Upper lobe of left lung (tissue), 6 donors: Measurements from ENCODE around the gene WASF2. TPM values are rescaled to one million over a fixed set of nuclear protein-coding genes. Genes with fewer than 3 reads are reported as not detected.
A peak's percentile ranks its signal among the peaks of the same experiment; 100 is the strongest.
"Not testable (repeated sequence)": the region's sequence is repeated elsewhere in the genome, so short reads cannot be mapped to it uniquely, and the experiment has no call there.

ENCODE experiments used
- ATAC-seq, 2 donors: fragments of 200-7000 bp; cut with Tn5 transposase; one replicate each; pipeline ENCODE4 v1.9.1; 2022; ENCODE audit warnings: mild to moderate bottlenecking in 2 of 2, moderate library complexity in 2 of 2; ENCODE audit not compliant: low FRiP score in 2 of 2
- DNase-seq, 2 donors: peaks; one replicate each; pipeline ENCODE4 v3.0.0-alpha.2; 2019 to 2020
- H3K27ac ChIP-seq, 4 donors: fragments of 200-600 bp; sonication (generic); one replicate each; pipeline ENCODE4 v1.5.1; 2016 to 2019
- H3K27me3 ChIP-seq, 4 donors: fragments of 200-600 bp; sonication (generic); one replicate each; pipeline ENCODE4 v1.5.1; 2017 to 2019
- H3K36me3 ChIP-seq, 4 donors: fragments of 200-600 bp; sonication (generic); one replicate each; pipeline ENCODE4 v1.5.1; 2016 to 2019
- H3K4me1 ChIP-seq, 4 donors: fragments of 200-600 bp; sonication (generic); one replicate each; pipeline ENCODE4 v1.5.1; 2018 to 2019
- H3K4me3 ChIP-seq, 4 donors: fragments of 200-600 bp; sonication (generic); one replicate each; pipeline ENCODE4 v1.5.1; 2017 to 2019; ENCODE audit warnings: mild to moderate bottlenecking in 2 of 4, moderate library complexity in 1 of 4
- H3K9me3 ChIP-seq, 4 donors: fragments of 200-600 bp; sonication (generic); one replicate each; pipeline ENCODE4 v1.5.1; 2018 to 2019
- CTCF ChIP-seq, 6 experiments: fragments of 450-650 bp in 4 of 6; fragments of 200-600 bp in 2 of 6; sonication (generic) in 2 of 6; IDR thresholded peaks; one replicate each; pipeline ENCODE4 v1.5.1; 2016 to 2019; ENCODE audit warnings: antibody characterized with exemption in 6 of 6
- EP300 ChIP-seq, 4 donors: sonication (generic); formaldehyde crosslinking; IDR thresholded peaks; one replicate each; pipeline ENCODE4 v1.5.1; 2017; ENCODE audit warnings: antibody characterized with exemption in 4 of 4, control low read depth in 2 of 4
- POLR2A ChIP-seq, 4 donors: fragments of 450-650 bp; IDR thresholded peaks; one replicate each; pipeline ENCODE4 v1.5.1; 2016 to 2017; ENCODE audit warnings: antibody characterized with exemption in 4 of 4, mild to moderate bottlenecking in 2 of 4
- POLR2AphosphoS5 ChIP-seq, 2 donors: sonication (generic); formaldehyde crosslinking; IDR thresholded peaks; one replicate each; pipeline ENCODE4 v1.5.1; 2017; ENCODE audit warnings: antibody characterized with exemption in 2 of 2
- WGBS, 2 donors: methylation state at CpG; one replicate each; pipeline ENCODE4 v1.1.5; 2017 to 2018; 5-methylcytosine and 5-hydroxymethylcytosine counted together
- total RNA-seq, 6 donors: library from RNA; depleted of rRNA in 4 of 6; stranded (reverse); fragments of >200 nt in 4 of 6; gene quantifications; one replicate each; pipeline versions ENCODE4 v1.1.0 to v1.2.1, GENCODE V29; 2016 to 2021
- donor health status: DM: no; HTN: no; CAD: no; lungs with moderate emphysema.
- donor health status: DM: no; HTN: yes; CAD: no; lungs with severe emphysema.

The WASF2 gene
- total RNA-seq, 6 donors from 2014 or later = 53.4 to 158 (median 62.2) TPM

DNA sequence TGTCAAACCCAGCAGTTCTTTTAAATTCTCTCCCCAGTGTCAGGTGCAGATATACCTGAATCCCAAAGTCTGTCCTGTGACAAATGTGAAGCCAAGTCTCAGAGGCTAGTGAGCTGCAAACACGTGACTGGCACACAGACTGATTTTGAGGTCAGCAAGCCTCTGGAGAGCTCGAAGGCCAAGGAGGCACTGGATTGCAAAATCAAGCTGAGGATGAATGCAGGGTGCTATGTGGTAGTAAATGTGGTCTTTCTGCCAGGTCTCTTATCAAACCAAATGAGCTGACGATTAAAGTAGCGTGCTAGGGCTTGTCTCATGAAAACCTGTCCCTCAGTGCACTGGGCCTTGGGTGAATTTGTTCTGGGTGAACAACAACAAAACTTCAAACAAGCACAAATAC is 77.0 kb downstream of the WASF2 start:
- no peaks in the 10 kb centered on the region for H3K9me3 ChIP-seq
- no peak overlapping the region for H3K4me3 ChIP-seq
- H3K27me3 ChIP-seq = no peaks in the 10 kb centered on the region
- peaks cover 6 to 26% (median 19%) of the 10 kb centered on the region in 4 donors for H3K4me1 ChIP-seq
- peak overlapping the region in 2 of 4 donors; percentile 45 to 55 for H3K27ac ChIP-seq
- TF ChIP-seq CTCF (IDR thresholded peaks at IDR 0.05) = no peak
- no peak for TF ChIP-seq EP300 (IDR thresholded peaks at IDR 0.05)
- TF ChIP-seq POLR2A (IDR thresholded peaks at IDR 0.05) = no peak
- no peak for ATAC-seq
- 46 to 60% methylated on average over 4 of the region's 4 CpGs for WGBS, 2 donors
- peak in 1 of 2 donors; percentile 62 for DNase-seq
- peaks cover 51 to 96% (median 88%) of the 10 kb centered on the region in 4 donors for H3K36me3 ChIP-seq

DNA sequence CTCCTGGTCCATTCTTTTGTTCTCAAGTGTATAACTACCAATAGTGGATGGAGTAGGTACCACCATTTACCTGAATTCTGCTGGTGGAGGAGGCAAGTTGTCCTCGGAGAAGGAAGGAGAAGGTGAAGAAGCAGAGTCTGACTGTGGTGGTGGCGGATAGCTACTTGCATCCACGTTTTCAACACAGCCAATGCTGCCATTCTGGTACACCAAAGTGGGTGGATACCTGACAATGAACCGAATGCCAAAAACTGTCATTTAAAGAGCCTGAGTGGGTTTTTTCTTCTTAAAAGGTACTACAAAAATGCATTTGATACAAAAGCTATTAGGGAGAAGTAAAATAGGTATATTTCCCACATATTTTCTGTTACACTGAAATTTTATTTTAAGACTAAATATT is 77.5 kb downstream of the WASF2 start:
- Histone ChIP-seq H3K27me3 (no peaks in the 10 kb centered on the region), H3K27ac (peak overlapping the region in 1 of 4 donors; percentile 55), H3K4me1 (peaks cover 6 to 21% (median 14%) of the 10 kb centered on the region in 4 donors), H3K4me3 (no peak overlapping the region), H3K9me3 (no peaks in the 10 kb centered on the region), H3K36me3 (peaks cover 56 to 96% (median 89%) of the 10 kb centered on the region in 4 donors)
- WGBS, 2 donors = 89 to 90% methylated on average over 4 of the region's 4 CpGs
- DNase-seq (no peak), ATAC-seq (no peak)
- TF ChIP-seq EP300 (IDR thresholded peaks at IDR 0.05) = no peak

DNA sequence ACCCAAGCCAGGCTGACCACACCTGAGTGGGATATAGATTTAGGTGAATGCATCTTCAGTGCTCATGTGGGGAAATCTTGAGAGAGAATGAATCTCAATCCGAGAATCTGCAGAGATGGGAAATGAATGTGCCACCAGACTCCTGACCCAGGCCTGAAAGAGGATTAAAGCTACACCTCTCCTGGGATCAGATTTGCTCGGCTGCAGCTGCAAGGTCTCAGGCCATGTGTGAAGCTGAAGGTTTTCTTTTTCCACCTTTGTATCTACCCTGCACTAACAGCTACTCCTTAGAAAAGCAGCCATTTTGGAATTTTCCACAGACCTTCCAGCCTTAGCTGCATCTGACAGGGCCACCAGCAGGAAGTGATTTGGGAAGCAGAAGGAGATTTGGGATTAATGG is 79.3 kb downstream of the WASF2 start:
- Histone ChIP-seq H3K4me3 (no peak overlapping the region), H3K36me3 (peaks cover 61 to 96% (median 90%) of the 10 kb centered on the region in 4 donors), H3K4me1 (peaks cover 7 to 14% (median 11%) of the 10 kb centered on the region in 4 donors), H3K27ac (no peak overlapping the region), H3K9me3 (no peaks in the 10 kb centered on the region), H3K27me3 (no peaks in the 10 kb centered on the region)
- DNase-seq (no peak), ATAC-seq (no peak)
- no peak for TF ChIP-seq EP300 (IDR thresholded peaks at IDR 0.05)
- WGBS, 2 donors = 86 to 92% methylated on average over 2 of the region's 2 CpGs

GRCh38 chr1:27409669-27410068 is 80.3 kb downstream of the WASF2 start:
- no peak for ATAC-seq
- WGBS, 2 donors = 89 to 93% methylated on average over 11 of the region's 11 CpGs
- Histone ChIP-seq H3K27ac (no peak overlapping the region), H3K9me3 (no peaks in the 10 kb centered on the region), H3K36me3 (peaks cover 52 to 88% (median 80%) of the 10 kb centered on the region in 4 donors), H3K27me3 (no peaks in the 10 kb centered on the region), H3K4me1 (peaks cover 14 to 24% (median 21%) of the 10 kb centered on the region in 4 donors), H3K4me3 (no peak overlapping the region)
- TF ChIP-seq EP300 (IDR thresholded peaks at IDR 0.05) = no peak
- TF ChIP-seq POLR2A (IDR thresholded peaks at IDR 0.05) = no peak
- TF ChIP-seq CTCF (IDR thresholded peaks at IDR 0.05) = no peak
- no peak for TF ChIP-seq POLR2AphosphoS5 (IDR thresholded peaks at IDR 0.05)
- no peak for DNase-seq

GRCh38 chr1:27408151-27408550 is 81.8 kb downstream of the WASF2 start:
- Histone ChIP-seq H3K9me3 (no peaks in the 10 kb centered on the region), H3K4me1 (peaks cover 24 to 35% (median 30%) of the 10 kb centered on the region in 4 donors), H3K27ac (no peak overlapping the region), H3K4me3 (no peak overlapping the region), H3K36me3 (peaks cover 46 to 79% (median 65%) of the 10 kb centered on the region in 4 donors), H3K27me3 (no peaks in the 10 kb centered on the region)
- DNase-seq (no peak), ATAC-seq (no peak)
- WGBS, 2 donors = 91 to 92% methylated on average over 9 of the region's 9 CpGs
- no peak for TF ChIP-seq CTCF (IDR thresholded peaks at IDR 0.05)
- TF ChIP-seq EP300 (IDR thresholded peaks at IDR 0.05) = no peak
- TF ChIP-seq POLR2AphosphoS5 (IDR thresholded peaks at IDR 0.05) = no peak
- TF ChIP-seq POLR2A (IDR thresholded peaks at IDR 0.05) = no peak

GRCh38 chr1:27406791-27407190 is 83.2 kb downstream of the WASF2 start:
- not testable (repeated sequence) for H3K4me3 ChIP-seq, H3K9me3 ChIP-seq, H3K27me3 ChIP-seq, DNase-seq, ATAC-seq
- Histone ChIP-seq H3K4me1 (peaks cover 32 to 48% (median 42%) of the 10 kb centered on the region in 4 donors), H3K36me3 (peaks cover 34 to 65% (median 52%) of the 10 kb centered on the region in 4 donors), H3K27ac (peak overlapping the region; percentile 43 to 73 (median 49))
- WGBS, 2 donors = 72 to 82% methylated on average over 2 of the region's 2 CpGs
